Keratinocyte (primary cell): ENCODE data around the gene VSIG8. TPM values are rescaled to one million over a fixed set of nuclear protein-coding genes. Genes with fewer than 3 reads are reported as not detected.

Experiments used
- DNase-seq: peaks from one replicate; pipeline ENCODE4 v3.0.0-alpha.2; 2011; ENCODE audit warnings: low read depth, missing footprints, low spot score
- FAIRE-seq: peaks from 2 replicates; lab custom pipeline; 2011; peaks lifted over from hg19 to GRCh38; lab: Jason Lieb, UNC
- H2AFZ ChIP-seq: 2 replicates; pipeline ENCODE4 v1.6.0; 2012; ENCODE audit warnings: low read length, control low read depth, inconsistent platforms; ENCODE audit not compliant: control insufficient read depth
- H3K27ac ChIP-seq: 2 replicates; pipeline ENCODE4 v1.5.1; 2011; ENCODE audit warnings: low read length; ENCODE audit not compliant: control insufficient read depth, insufficient read depth
- H3K27me3 ChIP-seq: 3 replicates; pipeline ENCODE4 v1.6.0; 2011; ENCODE audit warnings: low read length; ENCODE audit not compliant: control insufficient read depth, insufficient read depth; ENCODE audit errors: extremely low read depth
- H3K36me3 ChIP-seq, 2 experiments: 2 replicates in 1 of 2; 3 replicates in 1 of 2; pipeline ENCODE4 v1.5.1; 2011; ENCODE audit warnings: low read length in 2 of 2, mild to moderate bottlenecking in 1 of 2; ENCODE audit not compliant: control insufficient read depth in 2 of 2, insufficient read depth in 2 of 2; ENCODE audit errors: extremely low read depth in 1 of 2
- H3K4me1 ChIP-seq: 3 replicates; pipeline ENCODE4 v1.5.1; 2011; ENCODE audit warnings: low read length; ENCODE audit not compliant: control insufficient read depth, insufficient read depth; ENCODE audit errors: extremely low read depth
- H3K4me2 ChIP-seq: 3 replicates; pipeline ENCODE4 v1.6.0; 2011; ENCODE audit warnings: low read depth, low read length; ENCODE audit not compliant: control insufficient read depth, insufficient read depth; ENCODE audit errors: extremely low read depth
- H3K4me3 ChIP-seq, 3 experiments: fragments of 200-600 bp in 1 of 3; sonication (generic) in 1 of 3; 2 replicates in 2 of 3; 3 replicates in 1 of 3; pipeline ENCODE4 v1.5.1; 2011 to 2016; ENCODE audit warnings: low read length in 3 of 3, mild to moderate bottlenecking in 3 of 3, control low read depth in 2 of 3, inconsistent platforms in 1 of 3, low read depth in 1 of 3, mixed read lengths in 1 of 3, mixed run types in 1 of 3, moderate library complexity in 1 of 3; ENCODE audit not compliant: control insufficient read depth in 2 of 3, insufficient read depth in 2 of 3; ENCODE audit errors: extremely low read depth in 1 of 3
- H3K79me2 ChIP-seq: 2 replicates; pipeline ENCODE4 v1.6.0; 2012; ENCODE audit warnings: low read length; ENCODE audit not compliant: control insufficient read depth, insufficient read depth
- H3K9ac ChIP-seq: 3 replicates; pipeline ENCODE4 v1.6.0; 2011; ENCODE audit warnings: low read length; ENCODE audit not compliant: control insufficient read depth, insufficient read depth; ENCODE audit errors: extremely low read depth
- H3K9me1 ChIP-seq: 3 replicates; pipeline ENCODE4 v1.6.0; 2011; ENCODE audit warnings: low read length; ENCODE audit not compliant: control insufficient read depth, insufficient read depth; ENCODE audit errors: extremely low read depth
- H3K9me3 ChIP-seq: 2 replicates; pipeline ENCODE4 v1.5.1; 2012; ENCODE audit warnings: low read depth, low read length; ENCODE audit not compliant: control insufficient read depth
- H4K20me1 ChIP-seq: 3 replicates; pipeline ENCODE4 v1.6.0; 2011; ENCODE audit warnings: low read length; ENCODE audit not compliant: control insufficient read depth, insufficient read depth; ENCODE audit errors: extremely low read depth
- CTCF ChIP-seq, 3 experiments: IDR thresholded peaks in 1 of 3; conservative IDR thresholded peaks in 1 of 3; optimal IDR thresholded peaks in 1 of 3; 2 replicates in 2 of 3; 3 replicates in 1 of 3; pipeline versions ENCODE3 to v1.5.1; 2011; ENCODE audit warnings: low read length in 3 of 3, mild to moderate bottlenecking in 3 of 3, moderate library complexity in 2 of 3, control low read depth in 1 of 3, inconsistent platforms in 1 of 3; ENCODE audit not compliant: insufficient read depth in 2 of 3; ENCODE audit errors: extremely low read depth in 1 of 3
- EZH2 ChIP-seq: IDR thresholded peaks from one replicate; pipeline ENCODE4 v1.6.1; 2012; ENCODE audit warnings: inconsistent platforms, mild to moderate bottlenecking, low read length, moderate library complexity
- dilution Hi-C: fragments of 300-500 bp; cut with MboI; formaldehyde crosslinking; loops from one replicate; pipeline ENCODE4 v1.7.0; 2020; ENCODE audit warnings: low sequenced_read_pairs; ENCODE audit not compliant: extremely low pct_ligation_motif_present
- polyA plus RNA-seq, 5 experiments: library from polyadenylated mRNA; depleted of rRNA in 3 of 5; stranded (reverse) in 3 of 5; stranded (forward) in 1 of 5; unstranded in 1 of 5; fragments of >200 nt; gene quantifications; 1 replicate in 1 of 5; 2 replicates in 3 of 5; 3 replicates in 1 of 5; pipeline versions ENCODE4 v1.2.1 to v1.2.3, GENCODE V29; 2011 to 2012; ENCODE audit warnings: missing spikeins in 2 of 5, low read depth in 1 of 5, low replicate concordance in 1 of 5

Gene VSIG8
- polyA plus RNA-seq, 1 donor (not counting 4 experiments of a cell fraction or from before 2014, with no cell fraction given), result 0.56 TPM

DNA sequence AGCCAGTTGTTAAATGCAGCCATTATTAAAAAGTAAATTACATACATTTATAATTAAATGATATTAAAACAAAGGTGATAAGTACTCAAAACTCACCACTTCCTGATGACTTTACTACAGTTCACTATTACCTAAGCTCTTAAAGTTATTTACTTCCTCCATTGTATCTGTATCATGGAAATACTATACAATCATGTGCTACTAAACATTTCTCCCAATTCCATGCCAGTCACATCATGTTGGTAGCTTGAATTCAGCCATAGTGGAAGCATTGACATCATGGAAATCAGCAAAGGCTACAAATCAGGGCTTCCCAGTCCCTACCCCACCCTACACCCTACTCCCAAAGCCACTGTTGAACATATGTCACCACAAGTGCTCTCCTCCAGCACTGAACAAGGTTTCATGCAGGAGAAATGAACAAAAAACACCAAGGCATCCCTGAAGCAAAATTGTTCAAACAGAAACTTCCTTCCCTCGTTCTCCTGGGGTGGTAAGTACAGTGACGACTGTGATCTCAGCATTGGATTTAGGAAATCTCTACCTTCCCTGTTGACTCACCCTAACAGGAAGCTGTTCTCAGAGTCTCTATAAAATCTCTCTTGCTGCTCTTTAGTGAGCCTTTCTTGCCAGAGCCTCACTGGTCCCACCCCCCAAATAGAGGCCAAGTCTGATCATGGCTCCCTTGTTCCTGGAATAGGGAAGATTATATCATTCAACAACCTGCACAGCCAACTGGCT, 12.7 kb downstream of the VSIG8 start:
- Histone ChIP-seq H3K4me1 (peaks cover 27% of the 10 kb centered on the region), H3K9ac (no peak overlapping the region), H3K27me3 (no peaks in the 10 kb centered on the region), H3K4me3 (peak overlapping the region in 1 of 3 experiments; percentile 34), H3K4me2 (peak overlapping the region; percentile 77), H3K36me3 (no peaks in the 10 kb centered on the region), H3K9me1 (no peaks in the 10 kb centered on the region), H3K79me2 (no peaks in the 10 kb centered on the region), H3K9me3 (no peaks in the 10 kb centered on the region), H3K27ac (peak overlapping the region; percentile 54), H4K20me1 (no peaks in the 10 kb centered on the region), H2AFZ (peak overlapping the region; percentile 85)
- no peak for TF ChIP-seq CTCF (optimal IDR thresholded peaks at IDR 0.05 in 1 of 3, IDR thresholded peaks at IDR 0.05 in 1 of 3, conservative IDR thresholded peaks at IDR 0.05 in 1 of 3; ENCODE audit: extremely low read depth in 1 of 3, insufficient read depth in 2 of 3, low read length in 3 of 3)
- TF ChIP-seq EZH2, result no peak
- dilution Hi-C loops, result no loop called here
- FAIRE-seq, result peak; percentile 88
- no peak for DNase-seq

DNA sequence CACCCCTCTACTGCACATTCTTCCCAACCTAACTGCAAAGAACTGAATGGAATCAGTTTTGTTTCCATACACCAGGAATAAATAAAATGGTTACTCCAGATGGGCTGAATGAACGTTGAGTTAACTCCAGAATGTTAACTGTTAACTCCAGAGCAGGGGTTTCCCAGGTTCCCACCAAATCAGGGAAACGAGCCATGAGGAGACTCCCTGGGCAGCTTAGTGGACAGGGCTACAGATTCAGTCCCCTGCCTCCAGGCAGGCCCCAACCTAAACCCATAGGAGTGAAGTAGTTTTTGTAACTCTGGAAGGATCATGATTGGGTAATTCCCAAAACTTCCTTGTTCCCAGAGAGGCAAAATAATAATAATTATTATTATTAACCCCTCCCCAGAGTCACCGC, 14.1 kb downstream of the VSIG8 start:
- FAIRE-seq (no peak), DNase-seq (no peak)
- Histone ChIP-seq H3K27me3 (no peaks in the 10 kb centered on the region), H3K79me2 (no peaks in the 10 kb centered on the region), H3K36me3 (no peaks in the 10 kb centered on the region), H3K9me3 (no peaks in the 10 kb centered on the region), H3K4me1 (peaks cover 23% of the 10 kb centered on the region), H3K9me1 (no peaks in the 10 kb centered on the region), H3K4me3 (no peak overlapping the region), H3K27ac (no peak overlapping the region), H2AFZ (no peak overlapping the region), H3K9ac (no peak overlapping the region), H4K20me1 (no peaks in the 10 kb centered on the region), H3K4me2 (no peak overlapping the region)
- dilution Hi-C loops, result no loop called here
- no peak for TF ChIP-seq EZH2
- TF ChIP-seq CTCF (optimal IDR thresholded peaks at IDR 0.05 in 1 of 3, IDR thresholded peaks at IDR 0.05 in 1 of 3, conservative IDR thresholded peaks at IDR 0.05 in 1 of 3; ENCODE audit: extremely low read depth in 1 of 3, insufficient read depth in 2 of 3, low read length in 3 of 3), result no peak
